Measurements from ENCODE around the gene TMEM182.

Gene TMEM182

DNA sequence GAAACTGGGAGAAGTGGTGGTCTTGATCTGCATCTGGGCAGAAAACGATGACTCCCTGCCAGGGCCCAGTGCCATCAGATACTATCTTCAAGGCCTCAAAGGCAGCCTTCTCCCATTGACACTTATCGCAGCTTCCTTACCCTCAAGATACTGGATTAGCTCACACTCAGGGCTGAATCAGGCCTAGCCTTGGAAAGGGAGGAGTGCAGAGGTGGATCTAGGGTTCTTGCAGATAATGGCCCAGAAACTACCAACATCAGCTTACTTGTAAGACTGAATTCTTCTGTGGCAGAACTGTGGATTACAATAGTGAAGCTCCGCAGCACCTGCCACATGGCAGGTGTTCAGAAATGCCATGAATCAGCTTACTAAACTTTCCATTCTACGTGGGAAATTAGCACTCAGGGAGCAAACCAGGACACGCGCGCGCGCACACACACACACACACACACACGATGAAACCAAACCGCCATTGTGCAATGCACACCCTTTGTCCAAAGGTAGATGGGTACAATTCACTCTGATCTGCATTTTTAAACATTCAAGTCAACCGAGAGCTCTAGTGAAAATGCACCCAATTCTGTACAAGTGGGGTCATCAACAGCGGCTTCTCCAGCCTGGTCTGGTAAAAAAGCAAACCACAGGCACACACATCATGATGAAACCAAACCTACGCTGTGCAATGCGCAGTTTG lies 26.3 kb upstream of the TMEM182 start:
- Histone ChIP-seq H3K36me3 (ENCODE audit: control insufficient read depth in 2 of 2, insufficient read depth in 1 of 2, low read length in 2 of 2) (peaks cover 12 to 15% of the 10 kb centered on the region in 2 experiments; a peak in 2 of 3 replicates), H3K9me3 (ENCODE audit: control insufficient read depth, insufficient read depth, low read depth, low read length) (no peaks in the 10 kb centered on the region), H3K27ac (ENCODE audit: extremely low read depth, low read depth, low read length) (peak overlapping the region; percentile 38), H3K4me3 (ENCODE audit: low read depth, low read length) (peak overlapping the region; percentile 92), H3K4me1 (ENCODE audit: control insufficient read depth, insufficient read depth, low read length) (no peaks in the 10 kb centered on the region)
- ChIA-PET CTCF (interaction anchor here (0.6 to 1.3 kb wide), 5 partner anchors 14 to 1332 kb away, joined by 3 to 4 read pairs (median 3); no protein-coding TSS in a partner anchor), POLR2A (no interaction called here)
- TF ChIP-seq TSHZ1 (tag by site-specific recombination; IDR thresholded peaks at IDR 0.05; ENCODE audit: borderline replicate concordance) (no peak), ZBTB7A (tag by site-specific recombination; IDR thresholded peaks at IDR 0.05; ENCODE audit: low read depth) (no peak), PRDM1 (tag by site-specific recombination; IDR thresholded peaks at IDR 0.05) (peak; percentile 57), KLF8 (tag by site-specific recombination; IDR thresholded peaks at IDR 0.05) (no peak), ZNF660 (tag by site-specific recombination; IDR thresholded peaks at IDR 0.05) (peak; percentile 98), GLI2 (tag by site-specific recombination; IDR thresholded peaks at IDR 0.05; ENCODE audit: borderline replicate concordance, low read depth) (no peak), ZNF624 (tag by site-specific recombination; IDR thresholded peaks at IDR 0.05) (no peak), ZBTB17 (tag by site-specific recombination; IDR thresholded peaks at IDR 0.05) (peak; percentile 62; the same call in 1 of the 2 replicates), YY1 (tag by site-specific recombination; IDR thresholded peaks at IDR 0.05) (peak; percentile 34; the same call in 1 of the 2 replicates)
- TF ChIP-seq, protein P1, sequence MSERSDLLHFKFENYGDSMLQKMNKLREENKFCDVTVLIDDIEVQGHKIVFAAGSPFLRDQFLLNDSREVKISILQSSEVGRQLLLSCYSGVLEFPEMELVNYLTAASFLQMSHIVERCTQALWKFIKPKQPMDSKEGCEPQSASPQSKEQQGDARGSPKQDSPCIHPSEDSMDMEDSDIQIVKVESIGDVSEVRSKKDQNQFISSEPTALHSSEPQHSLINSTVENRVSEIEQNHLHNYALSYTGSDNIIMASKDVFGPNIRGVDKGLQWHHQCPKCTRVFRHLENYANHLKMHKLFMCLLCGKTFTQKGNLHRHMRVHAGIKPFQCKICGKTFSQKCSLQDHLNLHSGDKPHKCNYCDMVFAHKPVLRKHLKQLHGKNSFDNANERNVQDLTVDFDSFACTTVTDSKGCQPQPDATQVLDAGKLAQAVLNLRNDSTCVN (tag by site-specific recombination; optimal IDR thresholded peaks at IDR 0.05), result peak; percentile 39
- TF ChIP-seq, protein P2, sequence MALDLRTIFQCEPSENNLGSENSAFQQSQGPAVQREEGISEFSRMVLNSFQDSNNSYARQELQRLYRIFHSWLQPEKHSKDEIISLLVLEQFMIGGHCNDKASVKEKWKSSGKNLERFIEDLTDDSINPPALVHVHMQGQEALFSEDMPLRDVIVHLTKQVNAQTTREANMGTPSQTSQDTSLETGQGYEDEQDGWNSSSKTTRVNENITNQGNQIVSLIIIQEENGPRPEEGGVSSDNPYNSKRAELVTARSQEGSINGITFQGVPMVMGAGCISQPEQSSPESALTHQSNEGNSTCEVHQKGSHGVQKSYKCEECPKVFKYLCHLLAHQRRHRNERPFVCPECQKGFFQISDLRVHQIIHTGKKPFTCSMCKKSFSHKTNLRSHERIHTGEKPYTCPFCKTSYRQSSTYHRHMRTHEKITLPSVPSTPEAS (tag by site-specific recombination; IDR thresholded peaks at IDR 0.05), result peak; percentile 90

DNA sequence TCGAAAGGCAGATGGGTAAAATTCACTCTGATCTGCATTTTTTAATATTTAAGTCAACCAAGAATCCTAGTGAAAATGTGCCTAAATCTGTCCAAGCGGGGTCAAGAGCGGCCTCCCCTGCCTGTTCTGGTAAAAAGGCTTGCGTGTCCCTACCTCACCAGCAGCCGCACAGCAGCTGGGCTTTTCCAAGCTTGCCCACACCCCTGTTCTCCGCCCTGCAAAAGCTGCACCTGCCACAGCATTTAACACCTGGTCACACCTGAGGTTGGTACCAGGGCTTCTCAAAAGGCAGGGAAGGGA lies 25.8 kb upstream of the TMEM182 start:
- H3K27ac ChIP-seq (ENCODE audit: extremely low read depth, low read depth, low read length), result peak overlapping the region; percentile 58; the same call in 1 of the 2 replicates
- ChIA-PET POLR2A (interaction anchor here (1.3 kb wide), 1 partner anchor 29 kb away, joined by 3 read pairs; no protein-coding TSS in a partner anchor), CTCF (interaction anchor here (0.6 to 1.7 kb wide), 7 partner anchors 15 to 1332 kb away, joined by 3 to 12 read pairs (median 3); no protein-coding TSS in a partner anchor)
- H3K4me3 ChIP-seq (ENCODE audit: low read depth, low read length), result peak overlapping the region; percentile 92
- no peaks in the 10 kb centered on the region for H3K4me1 ChIP-seq (ENCODE audit: control insufficient read depth, insufficient read depth, low read length)
- H3K36me3 ChIP-seq (ENCODE audit: control insufficient read depth in 2 of 2, insufficient read depth in 1 of 2, low read length in 2 of 2), result peaks cover 7 to 10% of the 10 kb centered on the region in 2 experiments; a peak in 1 of 3 replicates
- H3K9me3 ChIP-seq (ENCODE audit: control insufficient read depth, insufficient read depth, low read depth, low read length), result no peaks in the 10 kb centered on the region
- TF ChIP-seq ZNF561 (tag by site-specific recombination; IDR thresholded peaks at IDR 0.05; ENCODE audit: borderline replicate concordance), result no peak
- TF ChIP-seq ZEB2 (tag by site-specific recombination; IDR thresholded peaks at IDR 0.05), result 0 out of 2 replicates have a peak, but pooled peaks have one; percentile 15
- TF ChIP-seq ZNF341 (tag by site-specific recombination; IDR thresholded peaks at IDR 0.05; ENCODE audit: low read depth), result peak; percentile 76
- no peak for TF ChIP-seq YY2 (tag by site-specific recombination; IDR thresholded peaks at IDR 0.05)
- TF ChIP-seq ZNF660 (tag by site-specific recombination; IDR thresholded peaks at IDR 0.05), result 0 out of 2 replicates have a peak, but pooled peaks have one; percentile 5

Data from HEK293 (cell line).